Measurements from ENCODE around the gene PPIL4. TPM values are rescaled to one million over a fixed set of nuclear protein-coding genes. Genes with fewer than 3 reads are reported as not detected.
"Not testable (repeated sequence)": the region's sequence is repeated elsewhere in the genome, so short reads cannot be mapped to it uniquely, and the experiment has no call there.

Gene PPIL4
- total and polyA plus RNA-seq, 2 experiments from 2014 or later, result 31.4 to 38.7 TPM

GRCh38 chr6:149461670-149462069 is 84.2 kb downstream of the PPIL4 start:
- WGBS (ENCODE audit: low lambda C conversion rate, missing lambda C conversion rate), result 83% methylated on average over 5 of the region's 5 CpGs
- Histone ChIP-seq H3K27ac (no peak overlapping the region), H3K4me1 (ENCODE audit: insufficient read depth) (no peaks in the 10 kb centered on the region), H3K4me2 (no peak overlapping the region), H3K27me3 (no peaks in the 10 kb centered on the region), H4K20me1 (ENCODE audit: insufficient read depth, poor library complexity, severe bottlenecking) (no peaks in the 10 kb centered on the region), H2AFZ (no peak overlapping the region), H3K79me2 (no peaks in the 10 kb centered on the region), H3K9me2 (replicated peaks; ENCODE audit: insufficient read depth) (no peaks in the 10 kb centered on the region), H3K4me3 (no peak overlapping the region), H3K36me3 (replicated peaks; ENCODE audit: insufficient read depth, low read depth) (no peaks in the 10 kb centered on the region), H3K9me3 (ENCODE audit: low read depth) (no peaks in the 10 kb centered on the region)
- no peak for TF ChIP-seq CTCF (IDR thresholded peaks at IDR 0.05; ENCODE audit: poor library complexity)
- no peak for TF ChIP-seq EZH2 (IDR thresholded peaks at IDR 0.05; ENCODE audit: borderline replicate concordance)
- no peak for TF ChIP-seq EZH2phosphoT487 (IDR thresholded peaks at IDR 0.05; ENCODE audit: low read depth, severe bottlenecking, unreplicated experiment)
- no peak for DNase-seq (ENCODE audit: low spot score)

- not testable (repeated sequence) for H3K27me3 ChIP-seq; H4K20me1 ChIP-seq (ENCODE audit: insufficient read depth, poor library complexity, severe bottlenecking); H3K4me1 ChIP-seq (ENCODE audit: insufficient read depth); H2AFZ ChIP-seq; H3K36me3 ChIP-seq (replicated peaks; ENCODE audit: insufficient read depth, low read depth); H3K4me3 ChIP-seq; H3K79me2 ChIP-seq; H3K9me2 ChIP-seq (replicated peaks; ENCODE audit: insufficient read depth); H3K9me3 ChIP-seq (ENCODE audit: low read depth); DNase-seq (ENCODE audit: low spot score); H3K4me2 ChIP-seq; H3K27ac ChIP-seq
- 78% methylated on average over 3 of the region's 3 CpGs for WGBS (ENCODE audit: low lambda C conversion rate, missing lambda C conversion rate)
These were observed 85.6 kb downstream of the PPIL4 start for GRCh38 chr6:149460249-149460648.

- H4K20me1 ChIP-seq (ENCODE audit: insufficient read depth, poor library complexity, severe bottlenecking), result no peaks in the 10 kb centered on the region
- TF ChIP-seq EZH2phosphoT487 (IDR thresholded peaks at IDR 0.05; ENCODE audit: low read depth, severe bottlenecking, unreplicated experiment), result no peak
- no peak for TF ChIP-seq CTCF (IDR thresholded peaks at IDR 0.05; ENCODE audit: poor library complexity)
- TF ChIP-seq EZH2 (IDR thresholded peaks at IDR 0.05; ENCODE audit: borderline replicate concordance), result no peak
- peaks cover under 1% of the 10 kb centered on the region for H3K4me1 ChIP-seq (ENCODE audit: insufficient read depth)
- no peaks in the 10 kb centered on the region for H3K79me2 ChIP-seq
- no peaks in the 10 kb centered on the region for H3K27me3 ChIP-seq
- no peak overlapping the region for H3K27ac ChIP-seq
- no peak for DNase-seq (ENCODE audit: low spot score)
- no peaks in the 10 kb centered on the region for H3K9me3 ChIP-seq (ENCODE audit: low read depth)
- WGBS (ENCODE audit: low lambda C conversion rate, missing lambda C conversion rate), result 76% methylated on average over 5 of the region's 5 CpGs
- no peak overlapping the region for H3K4me3 ChIP-seq
- no peaks in the 10 kb centered on the region for H3K36me3 ChIP-seq (replicated peaks; ENCODE audit: insufficient read depth, low read depth)
- H3K4me2 ChIP-seq, result no peak overlapping the region
- no peak overlapping the region for H2AFZ ChIP-seq
- H3K9me2 ChIP-seq (replicated peaks; ENCODE audit: insufficient read depth), result no peaks in the 10 kb centered on the region
These were observed 86.1 kb downstream of the PPIL4 start for GRCh38 chr6:149459761-149460160.

GRCh38 chr6:149458806-149459205 is 87.0 kb downstream of the PPIL4 start:
- no peak for DNase-seq (ENCODE audit: low spot score)
- Histone ChIP-seq H4K20me1 (ENCODE audit: insufficient read depth, poor library complexity, severe bottlenecking) (no peaks in the 10 kb centered on the region), H3K27ac (no peak overlapping the region), H3K36me3 (replicated peaks; ENCODE audit: insufficient read depth, low read depth) (no peaks in the 10 kb centered on the region), H2AFZ (no peak overlapping the region), H3K4me3 (no peak overlapping the region), H3K4me1 (ENCODE audit: insufficient read depth) (peaks cover 10% of the 10 kb centered on the region), H3K4me2 (no peak overlapping the region), H3K27me3 (no peaks in the 10 kb centered on the region), H3K79me2 (no peaks in the 10 kb centered on the region), H3K9me2 (replicated peaks; ENCODE audit: insufficient read depth) (no peaks in the 10 kb centered on the region), H3K9me3 (ENCODE audit: low read depth) (no peaks in the 10 kb centered on the region)
- no peak for TF ChIP-seq CTCF (IDR thresholded peaks at IDR 0.05; ENCODE audit: poor library complexity)
- no peak for TF ChIP-seq EZH2 (IDR thresholded peaks at IDR 0.05; ENCODE audit: borderline replicate concordance)
- no peak for TF ChIP-seq EZH2phosphoT487 (IDR thresholded peaks at IDR 0.05; ENCODE audit: low read depth, severe bottlenecking, unreplicated experiment)
- WGBS (ENCODE audit: low lambda C conversion rate, missing lambda C conversion rate), result 95% methylated on average over 1 of the region's 1 CpG

Measured in hepatocyte (in vitro differentiated cells).